GM12864 (cell line): ENCODE data around the gene PREX1.
"Not testable (repeated sequence)": the region's sequence is repeated elsewhere in the genome, so short reads cannot be mapped to it uniquely, and the experiment has no call there.

Source experiments
- DNase-seq: peaks from one replicate; pipeline ENCODE4 v3.0.0-alpha.2; 2011; ENCODE audit warnings: low read depth
- H3K4me3 ChIP-seq: 2 replicates; pipeline ENCODE4 v1.5.1; 2011; ENCODE audit warnings: mild to moderate bottlenecking, low read depth, low read length, control low read depth
- TF ChIP-seq, protein P1 (sequence below): IDR thresholded peaks from 2 replicates; pipeline ENCODE4 v1.5.1; 2011; ENCODE audit warnings: low read depth, mild to moderate bottlenecking, moderate library complexity, low read length, control low read depth, inconsistent platforms; ENCODE audit errors: missing control alignments

PREX1 gene

DNA sequence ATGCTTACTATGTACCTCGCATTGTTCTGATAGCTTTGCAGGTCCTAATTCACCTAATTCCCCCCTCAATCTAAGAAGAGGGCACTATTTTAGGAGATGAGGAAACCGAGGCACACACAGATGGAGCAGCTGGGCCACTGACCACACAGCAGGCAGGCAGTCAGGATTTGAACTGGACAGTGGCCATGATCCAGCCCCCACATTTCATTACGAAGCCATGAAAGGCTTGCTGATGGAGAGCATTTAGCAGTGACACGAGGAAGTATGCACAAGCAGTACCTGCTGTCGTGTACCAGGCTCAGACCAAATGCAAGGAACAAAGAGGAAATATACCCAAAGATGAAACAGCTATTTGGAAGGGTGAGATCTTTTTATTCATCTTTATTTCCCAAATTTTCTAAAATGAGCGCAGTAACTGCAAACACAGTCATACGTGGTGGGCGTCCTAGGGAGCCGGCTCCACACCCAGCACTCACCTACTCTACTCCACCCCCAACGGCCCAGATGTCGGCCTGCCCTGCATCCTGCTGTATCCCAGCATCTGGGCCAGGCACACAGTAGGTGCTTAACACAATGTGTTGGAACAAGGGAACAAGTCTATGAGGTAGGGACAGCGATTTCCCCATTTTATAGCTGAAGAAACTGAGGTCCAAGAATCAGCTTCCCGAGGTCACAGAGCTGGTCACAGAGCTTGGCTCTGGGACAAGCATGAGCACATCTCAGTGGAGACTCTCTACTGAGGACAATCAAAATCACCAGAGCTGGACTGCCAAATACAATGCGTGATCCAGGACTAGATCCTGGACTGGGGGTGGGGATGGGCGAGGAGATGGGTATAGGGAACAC is 15.0 kb downstream of the PREX1 start:
- TF ChIP-seq, protein P1, sequence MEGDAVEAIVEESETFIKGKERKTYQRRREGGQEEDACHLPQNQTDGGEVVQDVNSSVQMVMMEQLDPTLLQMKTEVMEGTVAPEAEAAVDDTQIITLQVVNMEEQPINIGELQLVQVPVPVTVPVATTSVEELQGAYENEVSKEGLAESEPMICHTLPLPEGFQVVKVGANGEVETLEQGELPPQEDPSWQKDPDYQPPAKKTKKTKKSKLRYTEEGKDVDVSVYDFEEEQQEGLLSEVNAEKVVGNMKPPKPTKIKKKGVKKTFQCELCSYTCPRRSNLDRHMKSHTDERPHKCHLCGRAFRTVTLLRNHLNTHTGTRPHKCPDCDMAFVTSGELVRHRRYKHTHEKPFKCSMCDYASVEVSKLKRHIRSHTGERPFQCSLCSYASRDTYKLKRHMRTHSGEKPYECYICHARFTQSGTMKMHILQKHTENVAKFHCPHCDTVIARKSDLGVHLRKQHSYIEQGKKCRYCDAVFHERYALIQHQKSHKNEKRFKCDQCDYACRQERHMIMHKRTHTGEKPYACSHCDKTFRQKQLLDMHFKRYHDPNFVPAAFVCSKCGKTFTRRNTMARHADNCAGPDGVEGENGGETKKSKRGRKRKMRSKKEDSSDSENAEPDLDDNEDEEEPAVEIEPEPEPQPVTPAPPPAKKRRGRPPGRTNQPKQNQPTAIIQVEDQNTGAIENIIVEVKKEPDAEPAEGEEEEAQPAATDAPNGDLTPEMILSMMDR = no peak
- H3K4me3 ChIP-seq = no peak overlapping the region
- no peak for DNase-seq

DNA sequence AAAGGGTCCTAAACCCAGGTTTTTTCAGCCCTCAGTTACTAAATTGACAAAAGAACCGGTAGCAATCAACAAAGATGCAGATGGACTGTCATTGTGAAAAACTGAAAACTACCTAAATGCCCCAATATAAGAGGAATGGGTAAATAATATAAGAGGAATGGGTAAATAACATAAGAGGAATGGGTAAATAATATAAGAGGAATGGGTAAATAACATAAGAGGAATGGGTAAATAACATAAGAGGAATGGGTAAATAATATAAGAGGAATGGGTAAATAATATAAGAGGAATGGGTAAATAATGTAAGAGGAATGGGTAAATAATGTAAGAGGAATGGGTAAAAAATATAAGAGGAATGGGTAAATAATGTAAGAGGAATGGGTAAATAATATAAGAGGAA is 15.7 kb downstream of the PREX1 start:
- not testable (repeated sequence) for DNase-seq, H3K4me3 ChIP-seq

DNA sequence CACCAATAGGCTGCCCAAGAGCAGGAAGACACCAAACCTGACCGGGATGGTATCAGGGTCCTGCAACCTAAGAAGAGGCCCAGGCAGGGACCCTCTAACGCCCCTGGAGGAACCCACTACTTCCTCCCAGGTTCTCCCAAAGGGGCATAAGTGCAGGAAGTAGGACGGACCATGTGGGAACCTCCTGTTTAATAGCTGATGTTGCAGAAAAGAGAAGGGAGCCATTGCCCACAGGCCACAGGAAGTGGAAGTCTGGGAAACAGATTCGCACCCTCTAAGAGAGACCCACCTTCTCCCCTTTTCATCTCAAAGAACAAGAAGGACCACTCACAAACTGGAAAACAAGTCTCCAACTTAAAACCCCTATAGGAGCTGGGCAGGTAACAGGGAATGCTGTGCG is 18.1 kb downstream of the PREX1 start:
- TF ChIP-seq, protein P1 = no peak
- DNase-seq = no peak

DNA sequence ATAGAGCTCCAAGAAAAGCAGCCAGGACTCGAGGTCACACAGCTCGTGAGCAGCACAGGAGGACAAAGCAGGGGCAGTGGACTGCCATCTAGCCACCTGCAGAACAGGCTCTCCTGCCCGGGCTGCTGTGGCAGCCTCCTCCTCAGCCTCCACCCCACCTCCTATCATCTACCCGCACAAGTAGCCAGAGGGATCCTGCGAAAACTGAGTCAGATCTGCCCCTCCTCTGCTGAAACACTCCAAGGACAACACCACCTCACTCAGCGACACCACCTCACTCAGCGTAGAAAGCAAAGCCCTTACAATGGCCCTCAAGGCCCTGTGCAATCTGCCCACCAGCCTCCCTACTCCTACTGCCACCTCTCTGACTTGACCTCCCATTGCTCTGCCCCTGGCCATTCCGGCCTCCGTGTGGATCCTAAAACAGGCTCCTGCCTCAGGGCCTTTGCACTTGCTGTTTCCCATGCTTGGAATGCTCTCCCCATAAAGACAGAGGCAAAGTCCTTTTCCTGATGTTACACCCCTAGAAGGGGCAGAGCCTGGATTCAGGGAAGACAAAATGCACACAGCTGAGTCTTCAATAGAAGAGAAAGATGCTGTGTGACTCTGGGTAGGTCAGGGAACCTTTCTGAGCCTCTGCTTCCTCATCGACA is 19.3 kb downstream of the PREX1 start:
- no peak overlapping the region for H3K4me3 ChIP-seq
- DNase-seq = no peak
- TF ChIP-seq, protein P1 = no peak

More for the DNA sequence above, 18.1 kb downstream of the PREX1 start:
- H3K4me3 ChIP-seq = no peak overlapping the region

DNA sequence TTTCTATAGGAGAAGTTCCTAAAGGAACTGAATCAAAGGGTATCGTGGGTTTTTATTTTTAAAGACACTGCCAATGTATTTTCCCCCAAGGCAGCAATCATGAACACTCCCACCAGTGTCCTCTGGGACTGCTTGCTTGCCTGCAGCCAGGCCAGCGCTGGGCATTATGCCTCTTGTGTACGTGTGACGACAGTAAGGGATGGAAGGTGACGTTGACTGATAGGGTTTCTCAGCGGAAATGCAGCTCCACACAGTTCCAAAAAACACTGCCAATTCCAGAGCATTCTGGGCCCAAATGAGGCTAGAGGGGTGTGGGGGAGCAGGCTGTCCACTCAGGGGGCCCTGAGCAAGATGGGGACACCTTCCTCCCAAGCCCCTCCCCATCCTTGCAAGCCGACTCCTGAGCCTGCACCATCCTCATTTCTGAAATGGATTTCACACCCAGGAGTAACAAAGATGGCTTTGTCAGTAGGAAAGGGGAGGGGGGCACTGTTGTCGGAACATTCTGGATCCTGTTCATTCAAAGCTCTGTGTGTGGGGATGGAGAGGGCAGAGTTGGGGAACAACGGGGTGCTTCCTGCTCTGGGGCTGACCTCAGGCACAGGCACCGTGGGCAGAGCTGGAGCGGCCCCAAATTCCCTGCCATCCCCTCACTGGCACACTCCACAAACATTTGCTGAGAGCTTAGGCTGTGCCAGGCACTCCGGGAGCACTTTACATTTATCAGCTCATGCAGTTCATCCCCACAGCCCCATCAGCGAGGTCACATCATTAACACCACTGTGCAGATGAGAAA is 20.0 kb downstream of the PREX1 start:
- no peak overlapping the region for H3K4me3 ChIP-seq
- no peak for DNase-seq
- TF ChIP-seq, protein P1 = no peak

DNA sequence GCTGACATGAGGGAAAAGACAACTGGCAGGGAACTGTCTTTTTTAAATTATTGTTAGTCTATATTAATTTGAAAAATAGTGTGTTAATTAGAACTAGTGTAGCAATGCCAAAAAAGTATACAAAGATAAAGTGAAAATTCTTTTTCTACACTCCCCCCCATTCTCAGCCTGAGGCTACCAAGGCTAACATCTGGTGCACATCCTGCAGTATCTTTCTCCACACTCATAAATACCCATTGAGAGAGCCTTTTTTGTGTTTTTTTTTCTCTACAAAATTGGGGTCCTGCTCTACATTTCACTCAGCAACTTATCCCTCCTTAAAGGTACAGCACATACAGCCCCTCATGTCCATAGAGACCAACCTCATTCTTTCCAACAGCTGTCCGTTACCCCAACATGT is 20.7 kb downstream of the PREX1 start:
- no peak overlapping the region for H3K4me3 ChIP-seq
- TF ChIP-seq, protein P1 = no peak
- no peak for DNase-seq

DNA sequence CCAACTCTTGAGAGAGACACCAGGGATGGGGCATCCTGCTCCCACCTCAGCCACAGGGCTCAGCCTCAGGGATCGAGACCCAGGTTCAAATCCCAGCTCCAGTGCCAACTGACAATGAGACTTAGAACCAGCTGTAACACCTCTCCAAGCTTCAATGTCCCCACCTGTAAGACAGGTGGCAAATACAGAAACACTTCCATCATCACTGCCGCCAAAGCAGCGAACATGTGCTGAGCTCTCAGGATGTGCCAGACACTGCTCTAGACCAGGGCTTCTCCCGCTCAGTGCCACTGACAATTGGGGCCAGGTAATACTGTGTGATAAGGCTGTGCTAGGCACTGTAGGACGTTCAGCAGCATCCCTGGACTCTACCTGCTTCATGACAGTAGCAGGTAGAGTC is 22.1 kb downstream of the PREX1 start:
- TF ChIP-seq, protein P1 = no peak
- H3K4me3 ChIP-seq = no peak overlapping the region
- DNase-seq = no peak
